K562 (cell line): ENCODE measurements around the gene TMEM273. TPM values are rescaled to one million over a fixed set of nuclear protein-coding genes. Genes with fewer than 3 reads are reported as not detected.

ENCODE experiments used
- ARNT ChIP-seq, 2 experiments: fragments of 450-650 bp; IDR thresholded peaks; 2 replicates each; pipeline ENCODE4 v1.6.1; 2016; ENCODE audit warnings: mild to moderate bottlenecking in 1 of 2
- CBX1 ChIP-seq: sonication (generic); IDR thresholded peaks from 2 replicates; pipeline ENCODE4 v1.6.1; 2016; ENCODE audit warnings: antibody characterized with exemption, low read depth, mild to moderate bottlenecking
- CHD7 ChIP-seq: fragments of 200-600 bp; sonication (generic); IDR thresholded peaks from one replicate; pipeline ENCODE4 v1.6.1; 2012; ENCODE audit warnings: mild to moderate bottlenecking, low read depth, low read length, inconsistent platforms
- E4F1 ChIP-seq: fragments of 250-450 bp; sonication (Bioruptor Pico); IDR thresholded peaks from 2 replicates; pipeline ENCODE4 v1.5.0; 2021; ENCODE audit warnings: mild to moderate bottlenecking, borderline replicate concordance
- HNRNPUL1 ChIP-seq: fragments of 200-400 bp; formaldehyde crosslinking; IDR thresholded peaks from 2 replicates; pipeline ENCODE4 v1.6.1; 2017; ENCODE audit warnings: low read length
- KDM2B ChIP-seq: fragments of 250-450 bp; sonication (Bioruptor Pico); IDR thresholded peaks from 2 replicates; pipeline ENCODE4 v1.8.0; 2021; ENCODE audit warnings: mild to moderate bottlenecking, moderate library complexity
- MTA2 ChIP-seq: fragments of 450-650 bp; IDR thresholded peaks from 2 replicates; pipeline ENCODE4 v1.6.1; 2016; ENCODE audit warnings: low read depth
- NCOR1 ChIP-seq: fragments of 450-650 bp; IDR thresholded peaks from 2 replicates; pipeline ENCODE4 v1.6.1; 2016; ENCODE audit warnings: mild to moderate bottlenecking, moderate library complexity
- RBM22 ChIP-seq: fragments of 200-400 bp; formaldehyde crosslinking; IDR thresholded peaks from 2 replicates; pipeline ENCODE4 v1.6.1; 2018; ENCODE audit warnings: low read length, low read depth; ENCODE audit not compliant: poor library complexity, severe bottlenecking
- ZBTB1 ChIP-seq: sonication (generic); formaldehyde crosslinking; IDR thresholded peaks from 2 replicates; pipeline ENCODE4 v1.8.1; 2023; ENCODE audit warnings: missing genetic modification reagents, low read depth, mild to moderate bottlenecking, borderline replicate concordance
- ZC3H11A ChIP-seq: IDR thresholded peaks from 2 replicates; pipeline ENCODE4 v1.6.1; 2012; ENCODE audit warnings: low read depth, low read length, improper control_type of control experiment
- ZNF551 ChIP-seq: fragments of 250-450 bp; sonication (Bioruptor Pico); IDR thresholded peaks from 2 replicates; pipeline ENCODE4 v1.5.0; 2021; ENCODE audit warnings: mild to moderate bottlenecking, moderate library complexity
- polyA plus RNA-seq, 8 experiments: library from polyadenylated mRNA; depleted of rRNA in 4 of 8; stranded (reverse) in 5 of 8; unstranded in 3 of 8; fragments of >200 nt; fragmentation: Nextera tagmentation in 2 of 8; fragmentation: Illumina TruSeq in 1 of 8; extraction: Ambion mirVana in 2 of 8; extraction: Trizol in 1 of 8; gene quantifications; 2 replicates each; pipeline versions ENCODE4 v1.2.1 to v1.2.3, GENCODE V29; 2011 to 2014; ENCODE audit warnings: inconsistent platforms in 1 of 8, missing spikeins in 1 of 8
- total RNA-seq, 7 experiments: library from RNA; depleted of rRNA in 6 of 7; stranded (reverse); fragments of >200 nt in 6 of 7; fragmentation: Illumina TruSeq in 2 of 7; extraction: Trizol in 2 of 7; gene quantifications; 2 replicates each; pipeline versions ENCODE4 v1.2.1 to v1.2.3, GENCODE V29; 2011 to 2021; ENCODE audit warnings: low replicate concordance in 1 of 7

TMEM273 gene
- total and polyA plus RNA-seq, 9 of the 15 experiments (the other 6 are each of a cell fraction or from before 2014, with no cell fraction given) = 39.2 to 131 (median 95.6) TPM

- no peak for TF ChIP-seq CHD7
- no peak for TF ChIP-seq KDM2B (CRISPR knock-in tag)
- no peak for TF ChIP-seq E4F1 (CRISPR knock-in tag)
- TF ChIP-seq ZNF551 = no peak
- TF ChIP-seq HNRNPUL1 = no peak
- no peak for TF ChIP-seq ZBTB1 (CRISPR knock-in tag)
- TF ChIP-seq ARNT (IDR thresholded peaks at IDR 0.05) = no peak
- no peak for TF ChIP-seq NCOR1
- TF ChIP-seq ZC3H11A = no peak
- no peak for TF ChIP-seq RBM22
- no peak for TF ChIP-seq CBX1
- no peak for TF ChIP-seq MTA2
These were observed at the start of gene TMEM273 (continued) for GRCh38 chr10:49187950-49188761.
